ENCODE measurements around the gene RAI2. TPM values are rescaled to one million over a fixed set of nuclear protein-coding genes. Genes with fewer than 3 reads are reported as not detected.

The RAI2 gene
- total and polyA plus RNA-seq, 2 donors from 2014 or later = 18.3 to 43.1 TPM

DNA sequence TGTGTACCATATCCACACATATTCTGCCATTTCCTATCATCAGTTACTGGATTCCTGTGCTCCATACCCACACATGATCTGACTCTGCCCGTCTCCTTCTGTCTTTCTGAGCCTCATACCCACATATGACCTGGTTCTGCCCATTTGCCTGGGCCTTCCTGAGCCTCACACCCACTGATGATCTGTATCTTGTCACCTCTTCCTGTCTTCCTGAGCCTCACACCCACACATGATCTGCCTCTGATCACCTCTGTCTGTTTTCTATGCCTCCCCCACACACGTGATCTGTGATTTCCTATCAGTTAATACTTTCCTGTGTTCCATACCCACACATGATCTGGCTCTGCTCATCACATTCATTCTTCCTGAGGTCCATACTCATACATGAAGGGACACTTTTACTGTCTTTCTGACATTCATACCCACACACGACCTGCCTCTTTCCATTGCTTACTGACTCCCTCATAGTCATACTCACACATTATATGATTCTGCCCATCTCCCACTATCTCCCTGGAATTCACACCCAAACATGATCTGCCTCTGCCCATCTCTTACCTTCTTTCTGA is 91.3 kb downstream of the RAI2 start:
- H3K4me1 ChIP-seq (ENCODE audit: control insufficient read depth in 2 of 3, insufficient read depth in 2 of 3, low read depth in 1 of 3, low read length in 3 of 3) = no peaks in the 10 kb centered on the region
- H3K9me3 ChIP-seq (ENCODE audit: control insufficient read depth in 2 of 3, insufficient read depth in 1 of 3, low read length in 3 of 3) = no peaks in the 10 kb centered on the region
- intact Hi-C loops (cut with DNase I) = no loop called here
- peaks cover 11% of the 10 kb centered on the region for H3K27me3 ChIP-seq (ENCODE audit: control insufficient read depth, insufficient read depth, low read length)
- no peak overlapping the region for H3K27ac ChIP-seq (ENCODE audit: low read depth in 2 of 2, low read length in 2 of 2)
- no peak for TF ChIP-seq CTCF (IDR thresholded peaks at IDR 0.05; ENCODE audit: borderline replicate concordance, extremely low read depth, insufficient read depth)
- FAIRE-seq (no peak), DNase-seq (no peak)
- no peak overlapping the region for H3K9ac ChIP-seq (ENCODE audit: low read length in 3 of 3)
- no peak overlapping the region for H3K4me3 ChIP-seq (ENCODE audit: low read length in 3 of 3)
- no peaks in the 10 kb centered on the region for H3K36me3 ChIP-seq (ENCODE audit: control insufficient read depth in 2 of 3, insufficient read depth in 3 of 3, low read length in 3 of 3)

- H3K9me3 ChIP-seq (ENCODE audit: control insufficient read depth in 2 of 3, insufficient read depth in 1 of 3, low read length in 3 of 3) = no peaks in the 10 kb centered on the region
- intact Hi-C loops (cut with DNase I) = no loop called here
- no peaks in the 10 kb centered on the region for H3K36me3 ChIP-seq (ENCODE audit: control insufficient read depth in 2 of 3, insufficient read depth in 3 of 3, low read length in 3 of 3)
- TF ChIP-seq CTCF (IDR thresholded peaks at IDR 0.05; ENCODE audit: borderline replicate concordance, extremely low read depth, insufficient read depth) = no peak
- peaks cover 11% of the 10 kb centered on the region for H3K27me3 ChIP-seq (ENCODE audit: control insufficient read depth, insufficient read depth, low read length)
- H3K4me3 ChIP-seq (ENCODE audit: low read length in 3 of 3) = no peak overlapping the region
- no peak overlapping the region for H3K27ac ChIP-seq (ENCODE audit: low read depth in 2 of 2, low read length in 2 of 2)
- H3K9ac ChIP-seq (ENCODE audit: low read length in 3 of 3) = no peak overlapping the region
- no peaks in the 10 kb centered on the region for H3K4me1 ChIP-seq (ENCODE audit: control insufficient read depth in 2 of 3, insufficient read depth in 2 of 3, low read depth in 1 of 3, low read length in 3 of 3)
- DNase-seq = no peak
- no peak for FAIRE-seq
Observed at GRCh38 chrX:17768997-17769396, 92.1 kb downstream of the RAI2 start.

DNA sequence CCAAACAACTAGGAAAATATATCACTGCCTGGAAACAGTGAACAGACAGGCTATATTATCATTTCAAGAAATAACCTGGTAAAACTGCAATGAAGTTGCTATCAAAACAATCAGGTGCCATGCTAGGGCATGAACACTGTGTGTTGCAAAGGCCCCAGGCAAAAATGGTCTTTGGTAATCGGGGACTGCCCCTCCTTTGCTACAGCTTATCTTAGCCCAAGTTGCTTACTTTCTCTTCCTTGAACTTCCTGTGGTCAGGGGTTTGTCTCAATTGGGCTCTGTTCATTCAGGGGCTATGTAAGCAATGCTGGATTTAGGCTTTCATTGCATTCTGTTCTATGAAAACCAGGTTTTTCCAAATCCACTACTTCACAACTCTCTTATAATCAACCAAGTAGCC is 93.4 kb downstream of the RAI2 start:
- no peak overlapping the region for H3K4me3 ChIP-seq (ENCODE audit: low read length in 3 of 3)
- H3K27ac ChIP-seq (ENCODE audit: low read depth in 2 of 2, low read length in 2 of 2) = no peak overlapping the region
- intact Hi-C loops (cut with DNase I) = no loop called here
- no peaks in the 10 kb centered on the region for H3K9me3 ChIP-seq (ENCODE audit: control insufficient read depth in 2 of 3, insufficient read depth in 1 of 3, low read length in 3 of 3)
- H3K36me3 ChIP-seq (ENCODE audit: control insufficient read depth in 2 of 3, insufficient read depth in 3 of 3, low read length in 3 of 3) = no peaks in the 10 kb centered on the region
- no peaks in the 10 kb centered on the region for H3K4me1 ChIP-seq (ENCODE audit: control insufficient read depth in 2 of 3, insufficient read depth in 2 of 3, low read depth in 1 of 3, low read length in 3 of 3)
- peaks cover 8% of the 10 kb centered on the region for H3K27me3 ChIP-seq (ENCODE audit: control insufficient read depth, insufficient read depth, low read length)
- no peak for DNase-seq
- TF ChIP-seq CTCF (IDR thresholded peaks at IDR 0.05; ENCODE audit: borderline replicate concordance, extremely low read depth, insufficient read depth) = no peak
- no peak overlapping the region for H3K9ac ChIP-seq (ENCODE audit: low read length in 3 of 3)
- FAIRE-seq = no peak

DNA sequence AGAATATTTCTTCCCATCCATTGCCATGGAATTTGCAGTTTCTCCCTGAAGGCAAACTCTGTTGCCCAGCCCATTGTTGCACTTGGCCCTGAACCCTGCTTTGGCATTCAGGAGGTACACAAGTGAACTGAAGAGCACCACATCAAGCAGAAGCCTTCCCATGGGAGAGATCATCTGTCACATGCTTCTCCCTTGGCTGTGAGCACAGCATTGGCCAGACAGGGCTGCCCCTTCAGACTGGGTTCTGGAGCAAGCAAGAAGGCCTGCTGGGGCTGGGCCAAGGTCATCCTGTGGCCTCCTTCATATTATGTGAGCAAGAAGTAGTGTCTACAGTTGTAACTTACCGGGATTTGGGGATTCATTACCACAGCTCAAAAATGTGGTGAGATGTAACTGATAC is 101.1 kb downstream of the RAI2 start:
- DNase-seq (no peak), FAIRE-seq (no peak)
- no peak overlapping the region for H3K4me3 ChIP-seq (ENCODE audit: low read length in 3 of 3)
- H3K4me1 ChIP-seq (ENCODE audit: control insufficient read depth in 2 of 3, insufficient read depth in 2 of 3, low read depth in 1 of 3, low read length in 3 of 3) = no peaks in the 10 kb centered on the region
- no peaks in the 10 kb centered on the region for H3K36me3 ChIP-seq (ENCODE audit: control insufficient read depth in 2 of 3, insufficient read depth in 3 of 3, low read length in 3 of 3)
- H3K27me3 ChIP-seq (ENCODE audit: control insufficient read depth, insufficient read depth, low read length) = peaks cover 4% of the 10 kb centered on the region
- H3K27ac ChIP-seq (ENCODE audit: low read depth in 2 of 2, low read length in 2 of 2) = no peak overlapping the region
- no peaks in the 10 kb centered on the region for H3K9me3 ChIP-seq (ENCODE audit: control insufficient read depth in 2 of 3, insufficient read depth in 1 of 3, low read length in 3 of 3)
- no peak overlapping the region for H3K9ac ChIP-seq (ENCODE audit: low read length in 3 of 3)
- no peak for TF ChIP-seq CTCF (IDR thresholded peaks at IDR 0.05; ENCODE audit: borderline replicate concordance, extremely low read depth, insufficient read depth)
- intact Hi-C loops (cut with DNase I) = no loop called here
